ENCODE data around the gene SGCD.

The SGCD gene

DNA sequence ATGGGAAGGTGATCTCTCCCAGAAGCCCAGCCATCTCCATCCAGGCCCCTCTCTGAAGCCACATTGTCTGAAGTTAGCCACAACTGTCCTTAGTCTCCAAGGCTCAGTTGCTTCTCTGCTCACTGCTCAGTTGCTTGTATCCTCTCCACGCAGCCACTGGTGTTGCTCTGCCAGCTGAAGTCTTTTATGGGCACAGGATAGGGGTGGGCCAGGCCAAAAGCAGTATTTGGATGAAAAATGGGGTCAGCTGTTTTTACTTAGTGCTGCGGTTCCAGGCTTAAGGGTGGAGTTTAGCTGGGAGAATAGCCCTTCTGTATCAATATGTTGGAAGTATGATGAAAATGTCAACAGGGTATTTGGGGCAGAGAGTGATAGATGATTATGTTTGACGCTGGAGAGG, 354.3 kb downstream of the SGCD start:
- Histone ChIP-seq H2BK120ac (ENCODE audit: low read depth, low read length) (no peak overlapping the region), H3K18ac (ENCODE audit: low read length) (no peak overlapping the region), H3K27ac (ENCODE audit: low read depth, low read length) (no peak overlapping the region), H4K5ac (ENCODE audit: low read length) (no peak overlapping the region), H2AK5ac (ENCODE audit: low read length) (no peak overlapping the region), H2BK5ac (ENCODE audit: low read length) (no peak overlapping the region), H3K36me3 (ENCODE audit: control insufficient read depth, insufficient read depth, low read length) (no peaks in the 10 kb centered on the region), H3K79me1 (ENCODE audit: low read length) (no peaks in the 10 kb centered on the region), H3K23ac (ENCODE audit: low read length) (no peak overlapping the region), H3K9ac (ENCODE audit: low read length) (no peak overlapping the region), H3K4ac (ENCODE audit: low read depth, low read length) (no peak overlapping the region), H4K8ac (ENCODE audit: low read depth, low read length) (no peak overlapping the region), H3K4me1 (ENCODE audit: control insufficient read depth, low read depth, low read length) (no peaks in the 10 kb centered on the region), H3K27me3 (ENCODE audit: insufficient read depth, low read length, poor library complexity) (no peaks in the 10 kb centered on the region), H3K4me2 (ENCODE audit: low read length) (no peak overlapping the region), H3K79me2 (ENCODE audit: control insufficient read depth, insufficient read depth, low read length) (no peaks in the 10 kb centered on the region), H3K4me3 (ENCODE audit: low read length) (no peak overlapping the region), H3K56ac (ENCODE audit: low read length) (no peak overlapping the region), H2BK15ac (replicated peaks; ENCODE audit: low read depth) (no peak overlapping the region)
- no CpG with 5 or more reads among the region's 3 CpGs for WGBS (ENCODE audit: extremely low coverage, insufficient coverage, low lambda C conversion rate)
- DNase-seq: no peak

DNA sequence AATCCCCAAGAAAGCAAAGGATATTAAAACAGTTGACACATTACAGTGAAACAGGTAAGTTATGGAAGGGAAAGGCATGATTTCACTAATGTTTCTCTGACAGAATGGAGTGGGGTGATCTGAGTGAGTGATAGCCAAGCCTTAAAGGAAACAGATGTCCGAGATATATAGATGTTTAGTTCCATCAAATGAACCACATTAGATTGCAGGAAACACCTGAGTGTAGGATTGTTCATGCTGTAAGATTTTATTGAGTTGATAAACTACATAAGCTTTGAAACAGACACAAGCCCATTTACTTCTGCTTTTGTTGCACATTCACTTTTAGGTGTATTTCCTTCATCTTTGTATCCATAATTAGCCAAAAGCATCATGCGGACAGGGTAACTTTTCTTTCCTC, 356.0 kb downstream of the SGCD start:
- H3K23ac ChIP-seq (ENCODE audit: low read length): no peak overlapping the region
- no peaks in the 10 kb centered on the region for H3K27me3 ChIP-seq (ENCODE audit: insufficient read depth, low read length, poor library complexity)
- no peak overlapping the region for H3K4ac ChIP-seq (ENCODE audit: low read depth, low read length)
- H3K56ac ChIP-seq (ENCODE audit: low read length): no peak overlapping the region
- H3K79me1 ChIP-seq (ENCODE audit: low read length): no peaks in the 10 kb centered on the region
- WGBS (ENCODE audit: extremely low coverage, insufficient coverage, low lambda C conversion rate): no CpG with 5 or more reads among the region's 2 CpGs
- no peaks in the 10 kb centered on the region for H3K36me3 ChIP-seq (ENCODE audit: control insufficient read depth, insufficient read depth, low read length)
- no peak overlapping the region for H4K8ac ChIP-seq (ENCODE audit: low read depth, low read length)
- no peak overlapping the region for H3K9ac ChIP-seq (ENCODE audit: low read length)
- H4K5ac ChIP-seq (ENCODE audit: low read length): no peak overlapping the region
- no peak overlapping the region for H2BK120ac ChIP-seq (ENCODE audit: low read depth, low read length)
- no peaks in the 10 kb centered on the region for H3K4me1 ChIP-seq (ENCODE audit: control insufficient read depth, low read depth, low read length)
- H3K4me3 ChIP-seq (ENCODE audit: low read length): no peak overlapping the region
- no peak overlapping the region for H3K18ac ChIP-seq (ENCODE audit: low read length)
- no peak overlapping the region for H3K4me2 ChIP-seq (ENCODE audit: low read length)
- no peak overlapping the region for H3K27ac ChIP-seq (ENCODE audit: low read depth, low read length)
- H2AK5ac ChIP-seq (ENCODE audit: low read length): no peak overlapping the region
- H2BK5ac ChIP-seq (ENCODE audit: low read length): no peak overlapping the region
- no peak overlapping the region for H2BK15ac ChIP-seq (replicated peaks; ENCODE audit: low read depth)
- no peak for DNase-seq
- no peaks in the 10 kb centered on the region for H3K79me2 ChIP-seq (ENCODE audit: control insufficient read depth, insufficient read depth, low read length)

DNA sequence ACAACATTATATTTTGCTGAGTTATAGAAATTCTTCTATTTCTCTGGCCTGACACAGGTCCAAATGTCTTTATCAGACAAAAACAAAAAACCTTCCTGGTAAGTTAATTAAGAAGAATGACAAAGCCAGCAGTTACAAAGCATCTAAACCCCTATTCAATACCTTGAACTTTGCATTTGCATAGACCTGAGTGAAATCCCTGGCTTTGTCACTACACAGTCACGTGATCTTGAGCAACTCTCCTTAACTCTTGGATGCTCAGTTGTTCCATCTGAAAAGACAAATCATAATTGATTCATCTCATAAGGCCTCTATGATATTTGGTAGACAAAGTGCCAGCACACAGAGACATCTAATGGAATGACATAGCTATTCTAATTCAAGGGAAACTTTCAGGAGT, 356.5 kb downstream of the SGCD start:
- no peak overlapping the region for H3K9ac ChIP-seq (ENCODE audit: low read length)
- no peak overlapping the region for H3K4me2 ChIP-seq (ENCODE audit: low read length)
- no peak overlapping the region for H3K56ac ChIP-seq (ENCODE audit: low read length)
- no peak overlapping the region for H3K18ac ChIP-seq (ENCODE audit: low read length)
- no peak overlapping the region for H2BK15ac ChIP-seq (replicated peaks; ENCODE audit: low read depth)
- H2BK120ac ChIP-seq (ENCODE audit: low read depth, low read length): no peak overlapping the region
- H2AK5ac ChIP-seq (ENCODE audit: low read length): no peak overlapping the region
- no peak for DNase-seq
- H3K4me3 ChIP-seq (ENCODE audit: low read length): no peak overlapping the region
- H2BK5ac ChIP-seq (ENCODE audit: low read length): no peak overlapping the region
- H3K4ac ChIP-seq (ENCODE audit: low read depth, low read length): no peak overlapping the region
- no peaks in the 10 kb centered on the region for H3K79me2 ChIP-seq (ENCODE audit: control insufficient read depth, insufficient read depth, low read length)
- H3K23ac ChIP-seq (ENCODE audit: low read length): no peak overlapping the region
- H4K8ac ChIP-seq (ENCODE audit: low read depth, low read length): no peak overlapping the region
- no peak overlapping the region for H4K5ac ChIP-seq (ENCODE audit: low read length)
- no peaks in the 10 kb centered on the region for H3K79me1 ChIP-seq (ENCODE audit: low read length)
- WGBS (ENCODE audit: extremely low coverage, insufficient coverage, low lambda C conversion rate): no CpG with 5 or more reads among the region's 1 CpG
- no peaks in the 10 kb centered on the region for H3K4me1 ChIP-seq (ENCODE audit: control insufficient read depth, low read depth, low read length)
- H3K27me3 ChIP-seq (ENCODE audit: insufficient read depth, low read length, poor library complexity): no peaks in the 10 kb centered on the region
- H3K27ac ChIP-seq (ENCODE audit: low read depth, low read length): no peak overlapping the region
- no peaks in the 10 kb centered on the region for H3K36me3 ChIP-seq (ENCODE audit: control insufficient read depth, insufficient read depth, low read length)

DNA sequence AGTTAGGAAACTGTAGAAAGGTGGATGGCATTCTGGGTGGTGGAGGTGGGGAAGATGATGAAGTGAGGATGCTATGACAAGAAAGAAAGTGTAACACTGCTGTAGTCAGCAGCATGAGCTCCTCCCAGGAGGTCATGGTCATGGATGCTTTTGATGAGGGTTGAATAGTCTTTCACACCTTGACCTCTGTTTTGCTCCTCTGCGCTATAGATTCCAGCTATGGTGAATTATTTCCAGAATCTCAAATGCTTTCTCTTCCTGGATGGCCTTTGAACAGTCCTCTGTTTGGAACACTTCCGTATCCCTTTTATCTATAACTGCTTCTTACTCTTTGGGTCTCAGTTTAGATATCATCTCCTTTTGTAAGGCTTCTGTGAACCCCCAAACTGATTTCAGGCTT, 357.3 kb downstream of the SGCD start:
- H2BK5ac ChIP-seq (ENCODE audit: low read length): no peak overlapping the region
- no peaks in the 10 kb centered on the region for H3K27me3 ChIP-seq (ENCODE audit: insufficient read depth, low read length, poor library complexity)
- H3K18ac ChIP-seq (ENCODE audit: low read length): no peak overlapping the region
- no peak overlapping the region for H3K4me3 ChIP-seq (ENCODE audit: low read length)
- DNase-seq: no peak
- WGBS (ENCODE audit: extremely low coverage, insufficient coverage, low lambda C conversion rate): no CpG with 5 or more reads among the region's 2 CpGs
- H3K36me3 ChIP-seq (ENCODE audit: control insufficient read depth, insufficient read depth, low read length): no peaks in the 10 kb centered on the region
- no peaks in the 10 kb centered on the region for H3K79me1 ChIP-seq (ENCODE audit: low read length)
- H3K4ac ChIP-seq (ENCODE audit: low read depth, low read length): no peak overlapping the region
- no peaks in the 10 kb centered on the region for H3K4me1 ChIP-seq (ENCODE audit: control insufficient read depth, low read depth, low read length)
- H3K4me2 ChIP-seq (ENCODE audit: low read length): no peak overlapping the region
- no peak overlapping the region for H4K5ac ChIP-seq (ENCODE audit: low read length)
- no peak overlapping the region for H2BK15ac ChIP-seq (replicated peaks; ENCODE audit: low read depth)
- H3K27ac ChIP-seq (ENCODE audit: low read depth, low read length): no peak overlapping the region
- no peak overlapping the region for H3K9ac ChIP-seq (ENCODE audit: low read length)
- H4K8ac ChIP-seq (ENCODE audit: low read depth, low read length): no peak overlapping the region
- no peak overlapping the region for H2BK120ac ChIP-seq (ENCODE audit: low read depth, low read length)
- no peak overlapping the region for H2AK5ac ChIP-seq (ENCODE audit: low read length)
- no peak overlapping the region for H3K56ac ChIP-seq (ENCODE audit: low read length)
- H3K23ac ChIP-seq (ENCODE audit: low read length): no peak overlapping the region
- H3K79me2 ChIP-seq (ENCODE audit: control insufficient read depth, insufficient read depth, low read length): no peaks in the 10 kb centered on the region

DNA sequence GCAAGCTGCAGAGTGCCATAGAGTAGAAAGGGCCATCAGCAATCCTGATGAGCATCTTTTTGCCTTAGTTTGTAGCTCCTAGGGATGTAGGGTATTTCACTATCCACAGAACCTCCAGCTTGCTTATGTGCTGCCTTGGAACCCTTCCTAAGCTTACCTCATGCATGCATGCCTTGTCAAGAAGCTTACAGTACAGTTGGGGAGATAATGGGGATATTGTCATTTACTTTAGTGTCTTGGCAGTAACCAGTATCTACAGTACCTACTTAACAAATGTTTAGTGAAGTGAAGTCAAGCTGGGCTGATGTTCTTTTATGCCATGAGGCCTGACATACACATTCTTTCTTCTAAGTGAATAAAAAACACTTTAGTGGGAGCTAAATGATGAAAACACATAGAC, 358.5 kb downstream of the SGCD start:
- no peaks in the 10 kb centered on the region for H3K4me1 ChIP-seq (ENCODE audit: control insufficient read depth, low read depth, low read length)
- no peak overlapping the region for H2BK120ac ChIP-seq (ENCODE audit: low read depth, low read length)
- no peak overlapping the region for H3K27ac ChIP-seq (ENCODE audit: low read depth, low read length)
- no peak overlapping the region for H3K56ac ChIP-seq (ENCODE audit: low read length)
- no peak overlapping the region for H4K8ac ChIP-seq (ENCODE audit: low read depth, low read length)
- H3K4me2 ChIP-seq (ENCODE audit: low read length): no peak overlapping the region
- H3K9ac ChIP-seq (ENCODE audit: low read length): no peak overlapping the region
- H3K4ac ChIP-seq (ENCODE audit: low read depth, low read length): no peak overlapping the region
- no peak overlapping the region for H3K23ac ChIP-seq (ENCODE audit: low read length)
- H3K36me3 ChIP-seq (ENCODE audit: control insufficient read depth, insufficient read depth, low read length): no peaks in the 10 kb centered on the region
- H2AK5ac ChIP-seq (ENCODE audit: low read length): no peak overlapping the region
- no peak overlapping the region for H4K5ac ChIP-seq (ENCODE audit: low read length)
- no peaks in the 10 kb centered on the region for H3K79me2 ChIP-seq (ENCODE audit: control insufficient read depth, insufficient read depth, low read length)
- no peaks in the 10 kb centered on the region for H3K79me1 ChIP-seq (ENCODE audit: low read length)
- H3K27me3 ChIP-seq (ENCODE audit: insufficient read depth, low read length, poor library complexity): no peaks in the 10 kb centered on the region
- no peak overlapping the region for H3K18ac ChIP-seq (ENCODE audit: low read length)
- no peak for DNase-seq
- no peak overlapping the region for H3K4me3 ChIP-seq (ENCODE audit: low read length)
- no peak overlapping the region for H2BK5ac ChIP-seq (ENCODE audit: low read length)
- H2BK15ac ChIP-seq (replicated peaks; ENCODE audit: low read depth): no peak overlapping the region

DNA sequence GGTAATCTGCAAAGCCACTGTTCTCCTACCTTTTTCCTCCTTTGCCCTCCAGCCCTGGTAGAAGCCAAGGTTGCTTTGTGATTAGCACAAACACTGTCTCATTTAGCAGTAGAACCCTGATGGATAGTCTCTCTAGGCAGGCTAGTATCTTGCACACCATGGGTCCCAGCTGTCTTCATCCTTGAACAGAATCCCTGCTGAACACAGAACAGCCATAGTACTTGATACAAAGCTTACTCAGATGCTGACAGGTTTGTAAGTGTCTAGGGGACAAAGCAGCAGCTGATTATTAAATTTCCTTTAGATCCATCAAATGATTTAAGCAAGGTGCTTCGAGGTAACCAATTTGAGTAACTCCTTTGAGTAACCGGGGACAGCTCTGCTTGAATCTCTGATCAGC, 359.4 kb downstream of the SGCD start:
- Histone ChIP-seq H3K4me1 (ENCODE audit: control insufficient read depth, low read depth, low read length) (no peaks in the 10 kb centered on the region), H3K18ac (ENCODE audit: low read length) (no peak overlapping the region), H3K4me3 (ENCODE audit: low read length) (no peak overlapping the region), H2BK15ac (replicated peaks; ENCODE audit: low read depth) (no peak overlapping the region), H2BK5ac (ENCODE audit: low read length) (no peak overlapping the region), H3K27me3 (ENCODE audit: insufficient read depth, low read length, poor library complexity) (no peaks in the 10 kb centered on the region), H3K36me3 (ENCODE audit: control insufficient read depth, insufficient read depth, low read length) (no peaks in the 10 kb centered on the region), H3K56ac (ENCODE audit: low read length) (no peak overlapping the region), H4K8ac (ENCODE audit: low read depth, low read length) (no peak overlapping the region), H3K4ac (ENCODE audit: low read depth, low read length) (no peak overlapping the region), H2AK5ac (ENCODE audit: low read length) (no peak overlapping the region), H3K79me1 (ENCODE audit: low read length) (no peaks in the 10 kb centered on the region), H4K5ac (ENCODE audit: low read length) (no peak overlapping the region), H3K23ac (ENCODE audit: low read length) (no peak overlapping the region), H3K79me2 (ENCODE audit: control insufficient read depth, insufficient read depth, low read length) (no peaks in the 10 kb centered on the region), H3K9ac (ENCODE audit: low read length) (no peak overlapping the region), H3K27ac (ENCODE audit: low read depth, low read length) (no peak overlapping the region), H2BK120ac (ENCODE audit: low read depth, low read length) (no peak overlapping the region), H3K4me2 (ENCODE audit: low read length) (no peak overlapping the region)
- WGBS (ENCODE audit: extremely low coverage, insufficient coverage, low lambda C conversion rate): no CpG with 5 or more reads among the region's 2 CpGs
- no peak for DNase-seq
